Central memory CD8-positive, alpha-beta T cell (primary cell): Measurements from ENCODE around the gene STK32C.
"Not testable (repeated sequence)": the region's sequence is repeated elsewhere in the genome, so short reads cannot be mapped to it uniquely, and the experiment has no call there.

Source experiments
- ATAC-seq: fragments of 150-1000 bp; cut with Tn5 transposase; replicated peaks from 2 replicates; pipeline ENCODE4 v1.10.0; 2022; ENCODE audit warnings: mild to moderate bottlenecking, moderate FRiP score, moderate number of reproducible peaks; ENCODE audit not compliant: poor library complexity, severe bottlenecking; ENCODE audit errors: extremely low read depth
- DNase-seq, 2 donors: peaks; one replicate each; pipeline ENCODE4 v3.0.0; 2021; ENCODE audit warnings: low spot score in 2 of 2
- H3K27ac Mint-ChIP-seq: one replicate; pipeline ENCODE4 v1.8.0; 2022; ENCODE audit warnings: low read depth, mild to moderate bottlenecking, moderate library complexity, mixed read lengths
- H3K27me3 Mint-ChIP-seq: one replicate; pipeline ENCODE4 v1.8.0; 2022; ENCODE audit warnings: mixed read lengths
- H3K36me3 Mint-ChIP-seq: one replicate; pipeline ENCODE4 v1.8.0; 2022; ENCODE audit warnings: mild to moderate bottlenecking, moderate library complexity, mixed read lengths; ENCODE audit not compliant: insufficient read depth
- H3K4me1 Mint-ChIP-seq: one replicate; pipeline ENCODE4 v1.8.0; 2022; ENCODE audit warnings: mixed read lengths
- H3K4me3 Mint-ChIP-seq: one replicate; pipeline ENCODE4 v1.8.0; 2022; ENCODE audit warnings: mild to moderate bottlenecking, moderate library complexity, mixed read lengths
- H3K9me3 Mint-ChIP-seq: one replicate; pipeline ENCODE4 v1.8.0; 2022; ENCODE audit warnings: mixed read lengths

The STK32C gene

GRCh38 chr10:132322586-132323048, 14.9 kb upstream of the STK32C start:
- DNase-seq (no peak), ATAC-seq (no peak)
- H3K27ac Mint-ChIP-seq: no peak overlapping the region
- H3K36me3 Mint-ChIP-seq: peaks cover 2% of the 10 kb centered on the region
- H3K27me3 Mint-ChIP-seq: no peaks in the 10 kb centered on the region
- H3K9me3 Mint-ChIP-seq: no peaks in the 10 kb centered on the region
- H3K4me1 Mint-ChIP-seq: peaks cover 34% of the 10 kb centered on the region
- H3K4me3 Mint-ChIP-seq: no peak overlapping the region

- ATAC-seq (no peak), DNase-seq (no peak)
- Mint-ChIP-seq H3K4me1 (peaks cover 27% of the 10 kb centered on the region), H3K9me3 (no peaks in the 10 kb centered on the region), H3K36me3 (no peaks in the 10 kb centered on the region), H3K4me3 (no peak overlapping the region), H3K27me3 (no peaks in the 10 kb centered on the region), H3K27ac (no peak overlapping the region)
Measured at GRCh38 chr10:132321726-132322125, 14.0 kb upstream of the STK32C start.

- Mint-ChIP-seq H3K4me1 (peaks cover 22% of the 10 kb centered on the region), H3K4me3 (no peak overlapping the region), H3K36me3 (no peaks in the 10 kb centered on the region), H3K9me3 (no peaks in the 10 kb centered on the region), H3K27me3 (no peaks in the 10 kb centered on the region), H3K27ac (no peak overlapping the region)
- no peak for DNase-seq
- no peak for ATAC-seq
Measured at GRCh38 chr10:132320654-132321469, 13.1 kb upstream of the STK32C start.

- H3K9me3 Mint-ChIP-seq: no peaks in the 10 kb centered on the region
- H3K27me3 Mint-ChIP-seq: no peaks in the 10 kb centered on the region
- no peaks in the 10 kb centered on the region for H3K36me3 Mint-ChIP-seq
- no peak for DNase-seq
- H3K27ac Mint-ChIP-seq: no peak overlapping the region
- ATAC-seq: no peak
- peaks cover 21% of the 10 kb centered on the region for H3K4me1 Mint-ChIP-seq
- no peak overlapping the region for H3K4me3 Mint-ChIP-seq
Measured at GRCh38 chr10:132319853-132320653, 12.3 kb upstream of the STK32C start.

GRCh38 chr10:132317477-132317876, 9.7 kb upstream of the STK32C start:
- not testable (repeated sequence) for H3K36me3 Mint-ChIP-seq, H3K4me1 Mint-ChIP-seq, ATAC-seq, DNase-seq, H3K27ac Mint-ChIP-seq, H3K4me3 Mint-ChIP-seq, H3K9me3 Mint-ChIP-seq
- peaks cover 14% of the 10 kb centered on the region for H3K27me3 Mint-ChIP-seq

- DNase-seq (no peak), ATAC-seq (no peak)
- Mint-ChIP-seq H3K4me3 (no peak overlapping the region), H3K36me3 (no peaks in the 10 kb centered on the region), H3K9me3 (peaks cover 5% of the 10 kb centered on the region), H3K27me3 (peaks cover 14% of the 10 kb centered on the region), H3K27ac (no peak overlapping the region), H3K4me1 (peaks cover 5% of the 10 kb centered on the region)
Measured at GRCh38 chr10:132316133-132316532, 8.4 kb upstream of the STK32C start.

GRCh38 chr10:132314881-132315280, 7.1 kb upstream of the STK32C start:
- H3K36me3 Mint-ChIP-seq, H3K4me1 Mint-ChIP-seq, ATAC-seq, H3K27ac Mint-ChIP-seq, H3K4me3 Mint-ChIP-seq, H3K9me3 Mint-ChIP-seq, DNase-seq: not testable (repeated sequence)
- peaks cover 14% of the 10 kb centered on the region for H3K27me3 Mint-ChIP-seq

GRCh38 chr10:132314336-132314735, 6.6 kb upstream of the STK32C start:
- H3K27ac Mint-ChIP-seq: no peak overlapping the region
- no peak overlapping the region for H3K4me3 Mint-ChIP-seq
- no peak for DNase-seq
- no peaks in the 10 kb centered on the region for H3K36me3 Mint-ChIP-seq
- no peak for ATAC-seq
- no peaks in the 10 kb centered on the region for H3K4me1 Mint-ChIP-seq
- H3K27me3 Mint-ChIP-seq: peaks cover 14% of the 10 kb centered on the region
- peaks cover 5% of the 10 kb centered on the region for H3K9me3 Mint-ChIP-seq

- DNase-seq: no peak
- H3K9me3 Mint-ChIP-seq: peaks cover 5% of the 10 kb centered on the region
- no peak for ATAC-seq
- peaks cover 14% of the 10 kb centered on the region for H3K27me3 Mint-ChIP-seq
- no peaks in the 10 kb centered on the region for H3K36me3 Mint-ChIP-seq
- H3K27ac Mint-ChIP-seq: no peak overlapping the region
- no peak overlapping the region for H3K4me3 Mint-ChIP-seq
- H3K4me1 Mint-ChIP-seq: no peaks in the 10 kb centered on the region
Measured at GRCh38 chr10:132313865-132314264, 6.1 kb upstream of the STK32C start.

GRCh38 chr10:132313305-132313704, 5.6 kb upstream of the STK32C start:
- no peaks in the 10 kb centered on the region for H3K4me1 Mint-ChIP-seq
- ATAC-seq: no peak
- H3K36me3 Mint-ChIP-seq: no peaks in the 10 kb centered on the region
- H3K9me3 Mint-ChIP-seq: peaks cover 5% of the 10 kb centered on the region
- no peak for DNase-seq
- H3K4me3 Mint-ChIP-seq: no peak overlapping the region
- H3K27ac Mint-ChIP-seq: no peak overlapping the region
- H3K27me3 Mint-ChIP-seq: peaks cover 14% of the 10 kb centered on the region

GRCh38 chr10:132311338-132311939, 3.7 kb upstream of the STK32C start:
- Mint-ChIP-seq H3K4me1 (peaks cover 4% of the 10 kb centered on the region), H3K9me3 (peaks cover 5% of the 10 kb centered on the region), H3K4me3 (no peak overlapping the region), H3K36me3 (peaks cover 3% of the 10 kb centered on the region), H3K27me3 (peaks cover 14% of the 10 kb centered on the region), H3K27ac (no peak overlapping the region)
- DNase-seq (no peak), ATAC-seq (no peak)

- Mint-ChIP-seq H3K27me3 (peaks cover 14% of the 10 kb centered on the region), H3K27ac (no peak overlapping the region), H3K4me1 (peaks cover 4% of the 10 kb centered on the region), H3K9me3 (peaks cover 5% of the 10 kb centered on the region), H3K4me3 (no peak overlapping the region), H3K36me3 (peaks cover 3% of the 10 kb centered on the region)
- no peak for ATAC-seq
- no peak for DNase-seq
Measured at GRCh38 chr10:132310701-132311337, 3.1 kb upstream of the STK32C start.
